Measurements from ENCODE around the gene USP6NL.
"Not testable (repeated sequence)": the region's sequence is repeated elsewhere in the genome, so short reads cannot be mapped to it uniquely, and the experiment has no call there.

The USP6NL gene

DNA sequence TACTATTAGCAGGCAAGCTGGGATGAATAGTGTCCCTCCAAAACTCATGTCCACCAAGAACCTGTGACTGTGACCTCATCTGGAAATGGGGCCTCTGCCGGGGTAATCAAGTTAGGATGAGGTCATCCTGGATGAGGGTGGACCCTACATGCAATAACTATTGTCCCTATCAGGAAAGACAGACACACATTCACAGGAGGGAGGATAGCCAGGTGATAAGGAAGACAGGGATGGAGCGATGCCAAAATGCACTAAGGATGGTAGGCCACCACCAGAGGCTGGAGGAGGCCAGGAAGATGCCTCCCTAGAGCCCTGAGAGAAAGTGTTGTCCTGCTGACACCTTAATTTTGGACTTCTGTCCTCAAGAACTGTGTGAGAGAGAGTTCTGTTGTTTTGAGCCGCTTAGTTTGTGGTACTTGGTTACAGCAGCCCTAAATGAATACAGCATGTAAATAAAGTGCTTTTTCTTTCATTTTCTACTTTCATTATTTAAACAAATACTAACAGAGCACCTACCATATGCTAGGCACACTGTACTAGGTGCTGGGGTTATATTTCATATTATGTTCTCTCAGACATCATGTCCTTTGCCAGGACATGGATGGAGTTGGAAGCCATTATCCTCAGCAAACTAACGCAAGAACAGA lies 111.9 kb downstream of the USP6NL start:
- WGBS (ENCODE audit: insufficient coverage), result 100% methylated on average over 2 of the region's 4 CpGs
- no peaks in the 10 kb centered on the region for H3K4me1 ChIP-seq (ENCODE audit: control extremely low read depth in 1 of 4, control insufficient read depth in 4 of 4, insufficient read depth in 4 of 4, low read length in 3 of 4)
- CTCF ChIA-PET, result no interaction called here
- DNase-seq, result no peak
- H3K4me3 ChIP-seq (ENCODE audit: control insufficient read depth in 1 of 7, extremely low read depth in 1 of 7, insufficient read depth in 4 of 7, low read depth in 2 of 7, low read length in 6 of 7), result no peak overlapping the region
- H3K36me3 ChIP-seq (ENCODE audit: control insufficient read depth in 4 of 4, insufficient read depth in 4 of 4, low read length in 3 of 4), result peaks cover 6 to 29% (median 11%) of the 10 kb centered on the region in 4 experiments
- no peaks in the 10 kb centered on the region for H3K27me3 ChIP-seq (replicated peaks in 2 of 5; ENCODE audit: control insufficient read depth in 4 of 5, insufficient read depth in 5 of 5, low read length in 4 of 5)
- POLR2A ChIA-PET, result no interaction called here
- H3K27ac ChIP-seq (ENCODE audit: insufficient read depth in 1 of 2, low read depth in 1 of 2, low read length in 2 of 2, poor library complexity in 1 of 2, severe bottlenecking in 2 of 2), result no peak overlapping the region
- no peaks in the 10 kb centered on the region for H3K9me3 ChIP-seq (ENCODE audit: control extremely low read depth in 1 of 5, control insufficient read depth in 4 of 5, insufficient read depth in 2 of 5, low read depth in 1 of 5, low read length in 4 of 5)

DNA sequence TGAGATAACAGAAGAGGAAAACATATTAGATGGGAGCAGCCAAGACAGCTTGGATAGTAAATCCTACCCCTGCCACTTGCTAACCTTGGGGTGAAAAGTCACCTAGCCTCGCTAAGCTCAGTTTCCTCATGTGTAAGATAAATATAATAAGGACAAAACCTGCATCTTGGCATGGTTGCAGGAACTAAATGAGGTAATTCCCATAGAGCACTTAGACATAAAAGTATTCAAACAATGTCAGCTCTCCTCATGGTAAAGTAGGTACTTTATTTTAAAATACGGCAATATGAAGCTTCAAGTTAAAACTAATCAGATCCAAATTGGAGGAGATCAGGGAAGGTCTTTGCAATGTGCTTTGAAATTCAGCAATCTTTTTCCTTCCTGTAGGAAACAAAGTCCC lies 113.1 kb downstream of the USP6NL start:
- Histone ChIP-seq H3K27me3 (replicated peaks in 2 of 5; ENCODE audit: control insufficient read depth in 4 of 5, insufficient read depth in 5 of 5, low read length in 4 of 5) (no peaks in the 10 kb centered on the region), H3K36me3 (ENCODE audit: control insufficient read depth in 4 of 4, insufficient read depth in 4 of 4, low read length in 3 of 4) (peaks cover 8 to 40% (median 18%) of the 10 kb centered on the region in 4 experiments), H3K9me3 (ENCODE audit: control extremely low read depth in 1 of 5, control insufficient read depth in 4 of 5, insufficient read depth in 2 of 5, low read depth in 1 of 5, low read length in 4 of 5) (no peaks in the 10 kb centered on the region), H3K4me1 (ENCODE audit: control extremely low read depth in 1 of 4, control insufficient read depth in 4 of 4, insufficient read depth in 4 of 4, low read length in 3 of 4) (no peaks in the 10 kb centered on the region), H3K4me3 (ENCODE audit: control insufficient read depth in 1 of 7, extremely low read depth in 1 of 7, insufficient read depth in 4 of 7, low read depth in 2 of 7, low read length in 6 of 7) (no peak overlapping the region), H3K27ac (ENCODE audit: insufficient read depth in 1 of 2, low read depth in 1 of 2, low read length in 2 of 2, poor library complexity in 1 of 2, severe bottlenecking in 2 of 2) (no peak overlapping the region)
- ChIA-PET POLR2A (no interaction called here), CTCF (interaction anchor here (1.0 to 1.4 kb wide), 2 partner anchors 17 to 259 kb away, joined by 3 to 8 read pairs; no protein-coding TSS in a partner anchor)
- no peak for DNase-seq
- 92% methylated on average over 1 of the region's 2 CpGs for WGBS (ENCODE audit: insufficient coverage)

DNA sequence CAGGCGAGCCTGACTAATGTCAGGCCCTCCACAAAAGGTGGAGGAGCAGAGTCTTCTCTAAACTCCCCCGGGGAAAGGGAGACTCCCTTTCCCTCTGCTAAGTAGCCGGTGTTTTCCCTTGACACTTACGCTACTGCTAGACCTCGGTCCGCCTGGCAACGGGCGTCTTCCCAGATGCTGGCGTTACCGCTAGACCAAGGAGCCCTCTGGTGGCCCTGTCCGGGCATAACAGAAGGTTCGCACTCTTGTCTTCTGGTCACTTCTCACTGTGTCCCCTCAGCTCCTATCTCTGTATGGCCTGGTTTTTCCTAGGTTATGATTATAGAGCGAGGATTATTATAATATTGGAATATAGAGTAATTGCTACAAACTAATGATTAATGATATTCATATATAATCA lies 116.5 kb downstream of the USP6NL start:
- H3K9me3 ChIP-seq (ENCODE audit: control extremely low read depth in 1 of 5, control insufficient read depth in 4 of 5, insufficient read depth in 2 of 5, low read depth in 1 of 5, low read length in 4 of 5); H3K27me3 ChIP-seq (replicated peaks in 2 of 5; ENCODE audit: control insufficient read depth in 4 of 5, insufficient read depth in 5 of 5, low read length in 4 of 5); H3K4me1 ChIP-seq (ENCODE audit: control extremely low read depth in 1 of 4, control insufficient read depth in 4 of 4, insufficient read depth in 4 of 4, low read length in 3 of 4); DNase-seq; H3K4me3 ChIP-seq (ENCODE audit: control insufficient read depth in 1 of 7, extremely low read depth in 1 of 7, insufficient read depth in 4 of 7, low read depth in 2 of 7, low read length in 6 of 7); POLR2A ChIA-PET; H3K27ac ChIP-seq (ENCODE audit: insufficient read depth in 1 of 2, low read depth in 1 of 2, low read length in 2 of 2, poor library complexity in 1 of 2, severe bottlenecking in 2 of 2): not testable (repeated sequence)
- WGBS (ENCODE audit: insufficient coverage), result 100% methylated on average over 5 of the region's 13 CpGs
- CTCF ChIA-PET, result interaction anchor here (0.8 to 2.9 kb wide), 4 partner anchors 11 to 167 kb away, joined by 3 to 12 read pairs (median 10); no protein-coding TSS in a partner anchor
- H3K36me3 ChIP-seq (ENCODE audit: control insufficient read depth in 4 of 4, insufficient read depth in 4 of 4, low read length in 3 of 4), result peaks cover 16 to 68% (median 44%) of the 10 kb centered on the region in 4 experiments

DNA sequence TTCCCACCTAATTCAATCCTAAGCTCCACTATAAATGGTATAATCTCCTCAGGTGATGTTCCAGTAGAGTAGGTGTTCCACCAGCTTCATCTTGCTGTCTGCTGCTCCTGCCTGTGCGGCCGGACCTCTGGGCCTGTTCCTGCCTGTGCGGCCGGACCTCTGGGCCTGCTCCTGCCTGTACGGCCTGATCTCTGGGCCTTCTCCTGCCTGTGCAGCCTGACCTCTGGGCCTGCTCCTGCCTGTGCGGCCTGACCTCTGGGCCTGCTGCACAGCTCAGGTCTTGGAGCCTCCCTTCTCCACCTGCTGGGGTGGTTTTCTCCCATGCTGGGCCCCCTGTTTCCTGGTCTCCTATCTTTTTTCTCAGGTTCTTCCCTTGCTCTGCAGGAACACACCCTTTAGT lies 117.8 kb downstream of the USP6NL start:
- H3K27me3 ChIP-seq (replicated peaks in 2 of 5; ENCODE audit: control insufficient read depth in 4 of 5, insufficient read depth in 5 of 5, low read length in 4 of 5), result no peaks in the 10 kb centered on the region
- WGBS (ENCODE audit: insufficient coverage), result 97% methylated on average over 6 of the region's 6 CpGs
- H3K4me1 ChIP-seq (ENCODE audit: control extremely low read depth in 1 of 4, control insufficient read depth in 4 of 4, insufficient read depth in 4 of 4, low read length in 3 of 4), result no peaks in the 10 kb centered on the region
- no peak overlapping the region for H3K27ac ChIP-seq (ENCODE audit: insufficient read depth in 1 of 2, low read depth in 1 of 2, low read length in 2 of 2, poor library complexity in 1 of 2, severe bottlenecking in 2 of 2)
- no peak overlapping the region for H3K4me3 ChIP-seq (ENCODE audit: control insufficient read depth in 1 of 7, extremely low read depth in 1 of 7, insufficient read depth in 4 of 7, low read depth in 2 of 7, low read length in 6 of 7)
- no peaks in the 10 kb centered on the region for H3K9me3 ChIP-seq (ENCODE audit: control extremely low read depth in 1 of 5, control insufficient read depth in 4 of 5, insufficient read depth in 2 of 5, low read depth in 1 of 5, low read length in 4 of 5)
- ChIA-PET POLR2A (no interaction called here), CTCF (interaction anchor here (1.7 kb wide), 1 partner anchor 10 kb away, joined by 4 read pairs; no protein-coding TSS in a partner anchor)
- no peak for DNase-seq
- H3K36me3 ChIP-seq (ENCODE audit: control insufficient read depth in 4 of 4, insufficient read depth in 4 of 4, low read length in 3 of 4), result peaks cover 13 to 66% (median 54%) of the 10 kb centered on the region in 4 experiments

DNA sequence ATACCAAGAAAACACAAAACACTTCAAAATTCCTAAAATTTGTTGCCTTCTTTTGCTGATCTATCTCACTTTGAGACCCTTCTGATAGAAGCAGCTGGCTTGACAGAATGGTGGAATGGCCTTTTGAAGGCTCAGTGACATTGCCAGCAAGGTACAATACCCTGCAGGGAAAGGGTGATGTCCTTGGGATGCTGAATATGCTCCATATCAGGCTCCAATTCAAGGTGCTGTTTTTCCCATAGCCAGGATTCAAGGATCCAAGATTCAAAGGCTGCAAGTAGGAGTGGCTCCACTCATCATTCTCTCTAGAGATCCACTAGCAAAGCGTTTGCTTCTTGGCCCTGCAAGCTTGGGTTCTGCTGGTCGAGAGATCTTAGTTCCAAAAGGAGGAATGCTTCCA lies 120.4 kb downstream of the USP6NL start:
- Histone ChIP-seq H3K4me3 (ENCODE audit: control insufficient read depth in 1 of 7, extremely low read depth in 1 of 7, insufficient read depth in 4 of 7, low read depth in 2 of 7, low read length in 6 of 7) (no peak overlapping the region), H3K4me1 (ENCODE audit: control extremely low read depth in 1 of 4, control insufficient read depth in 4 of 4, insufficient read depth in 4 of 4, low read length in 3 of 4) (no peaks in the 10 kb centered on the region), H3K27ac (ENCODE audit: insufficient read depth in 1 of 2, low read depth in 1 of 2, low read length in 2 of 2, poor library complexity in 1 of 2, severe bottlenecking in 2 of 2) (no peak overlapping the region), H3K27me3 (replicated peaks in 2 of 5; ENCODE audit: control insufficient read depth in 4 of 5, insufficient read depth in 5 of 5, low read length in 4 of 5) (no peaks in the 10 kb centered on the region), H3K9me3 (ENCODE audit: control extremely low read depth in 1 of 5, control insufficient read depth in 4 of 5, insufficient read depth in 2 of 5, low read depth in 1 of 5, low read length in 4 of 5) (no peaks in the 10 kb centered on the region), H3K36me3 (ENCODE audit: control insufficient read depth in 4 of 4, insufficient read depth in 4 of 4, low read length in 3 of 4) (peaks cover 19 to 73% (median 57%) of the 10 kb centered on the region in 4 experiments)
- 100% methylated on average over 2 of the region's 2 CpGs for whole genome bisulfite sequencing (ENCODE audit: insufficient coverage)
- POLR2A ChIA-PET, result no interaction called here
- CTCF ChIA-PET, result interaction anchor here (0.5 to 1.0 kb wide), 2 partner anchors 284 to 542 kb away, joined by 3 to 4 read pairs; no protein-coding TSS in a partner anchor
- no peak for DNase-seq

DNA sequence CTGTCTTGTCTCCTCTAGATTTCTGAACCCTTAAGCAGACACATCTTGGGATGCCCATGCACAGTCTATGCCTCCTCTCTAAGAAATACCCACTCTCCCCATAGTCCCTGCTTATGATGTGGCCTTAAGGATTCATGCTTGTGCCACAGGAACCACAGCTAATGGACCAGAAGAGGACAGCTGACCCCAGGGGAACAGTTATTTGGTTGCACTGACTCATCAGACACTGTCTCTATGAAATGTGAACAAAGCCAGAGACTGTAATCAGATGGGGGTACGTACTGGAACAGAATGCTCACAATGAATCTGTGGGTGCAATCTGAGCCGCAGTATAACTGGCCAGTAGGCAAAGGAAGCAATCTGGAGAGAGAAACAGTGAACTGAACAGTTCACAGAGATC lies 121.9 kb downstream of the USP6NL start:
- H3K27ac ChIP-seq (ENCODE audit: insufficient read depth in 1 of 2, low read depth in 1 of 2, low read length in 2 of 2, poor library complexity in 1 of 2, severe bottlenecking in 2 of 2), result no peak overlapping the region
- POLR2A ChIA-PET, result no interaction called here
- H3K4me1 ChIP-seq (ENCODE audit: control extremely low read depth in 1 of 4, control insufficient read depth in 4 of 4, insufficient read depth in 4 of 4, low read length in 3 of 4), result no peaks in the 10 kb centered on the region
- CTCF ChIA-PET, result no interaction called here
- no peaks in the 10 kb centered on the region for H3K9me3 ChIP-seq (ENCODE audit: control extremely low read depth in 1 of 5, control insufficient read depth in 4 of 5, insufficient read depth in 2 of 5, low read depth in 1 of 5, low read length in 4 of 5)
- H3K36me3 ChIP-seq (ENCODE audit: control insufficient read depth in 4 of 4, insufficient read depth in 4 of 4, low read length in 3 of 4), result peaks cover 25 to 71% (median 57%) of the 10 kb centered on the region in 4 experiments
- no peak for DNase-seq
- H3K4me3 ChIP-seq (ENCODE audit: control insufficient read depth in 1 of 7, extremely low read depth in 1 of 7, insufficient read depth in 4 of 7, low read depth in 2 of 7, low read length in 6 of 7), result no peak overlapping the region
- 100% methylated on average over 2 of the region's 2 CpGs for WGBS (ENCODE audit: insufficient coverage)
- no peaks in the 10 kb centered on the region for H3K27me3 ChIP-seq (replicated peaks in 2 of 5; ENCODE audit: control insufficient read depth in 4 of 5, insufficient read depth in 5 of 5, low read length in 4 of 5)

DNA sequence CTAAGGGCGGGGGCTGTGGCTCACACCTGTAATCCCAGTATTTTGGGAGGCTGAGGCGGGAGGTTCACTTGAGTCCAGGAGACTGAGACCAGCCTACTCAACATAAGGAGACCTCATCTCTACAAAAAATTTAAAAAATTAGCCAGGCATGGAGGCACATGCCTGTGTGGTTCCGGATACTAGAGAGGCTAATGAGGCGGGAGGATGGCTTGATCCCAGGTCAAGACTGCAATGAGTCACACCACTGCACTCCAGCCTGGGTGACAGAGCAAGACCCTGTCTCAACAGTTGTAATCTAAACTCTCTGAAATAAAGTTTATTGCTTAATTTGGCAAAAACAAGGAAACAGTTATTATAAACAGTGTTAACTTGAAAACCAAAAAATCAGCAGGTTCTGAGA lies 123.3 kb downstream of the USP6NL start:
- 100% methylated on average over 3 of the region's 4 CpGs for WGBS (ENCODE audit: insufficient coverage)

More for the DNA sequence above, 123.3 kb downstream of the USP6NL start:
- no peak overlapping the region for H3K4me3 ChIP-seq (ENCODE audit: control insufficient read depth in 1 of 7, extremely low read depth in 1 of 7, insufficient read depth in 4 of 7, low read depth in 2 of 7, low read length in 6 of 7)
- DNase-seq, result no peak
- peaks cover 0 to under 1% (median under 1%) of the 10 kb centered on the region in 4 experiments for H3K4me1 ChIP-seq (ENCODE audit: control extremely low read depth in 1 of 4, control insufficient read depth in 4 of 4, insufficient read depth in 4 of 4, low read length in 3 of 4)
- no peaks in the 10 kb centered on the region for H3K27me3 ChIP-seq (replicated peaks in 2 of 5; ENCODE audit: control insufficient read depth in 4 of 5, insufficient read depth in 5 of 5, low read length in 4 of 5)
- H3K9me3 ChIP-seq (ENCODE audit: control extremely low read depth in 1 of 5, control insufficient read depth in 4 of 5, insufficient read depth in 2 of 5, low read depth in 1 of 5, low read length in 4 of 5), result no peaks in the 10 kb centered on the region
- POLR2A ChIA-PET, result no interaction called here
- H3K27ac ChIP-seq (ENCODE audit: insufficient read depth in 1 of 2, low read depth in 1 of 2, low read length in 2 of 2, poor library complexity in 1 of 2, severe bottlenecking in 2 of 2), result no peak overlapping the region
- CTCF ChIA-PET, result no interaction called here
- H3K36me3 ChIP-seq (ENCODE audit: control insufficient read depth in 4 of 4, insufficient read depth in 4 of 4, low read length in 3 of 4), result peaks cover 27 to 61% (median 46%) of the 10 kb centered on the region in 4 experiments
